Dermis blood vessel endothelial cell (primary cell): ENCODE results near the gene LPP. TPM values are rescaled to one million over a fixed set of nuclear protein-coding genes. Genes with fewer than 3 reads are reported as not detected.

Experiments
- DNase-seq: peaks from one replicate; pipeline ENCODE4 v3.0.0; 2010
- total RNA-seq: library from RNA; depleted of rRNA; stranded (reverse); fragments of >200 nt; gene quantifications from 2 replicates; pipeline ENCODE4 v1.2.3, GENCODE V29; 2014

The LPP gene
- total RNA-seq, 1 donor from 2014 or later = 45.8 TPM

DNA sequence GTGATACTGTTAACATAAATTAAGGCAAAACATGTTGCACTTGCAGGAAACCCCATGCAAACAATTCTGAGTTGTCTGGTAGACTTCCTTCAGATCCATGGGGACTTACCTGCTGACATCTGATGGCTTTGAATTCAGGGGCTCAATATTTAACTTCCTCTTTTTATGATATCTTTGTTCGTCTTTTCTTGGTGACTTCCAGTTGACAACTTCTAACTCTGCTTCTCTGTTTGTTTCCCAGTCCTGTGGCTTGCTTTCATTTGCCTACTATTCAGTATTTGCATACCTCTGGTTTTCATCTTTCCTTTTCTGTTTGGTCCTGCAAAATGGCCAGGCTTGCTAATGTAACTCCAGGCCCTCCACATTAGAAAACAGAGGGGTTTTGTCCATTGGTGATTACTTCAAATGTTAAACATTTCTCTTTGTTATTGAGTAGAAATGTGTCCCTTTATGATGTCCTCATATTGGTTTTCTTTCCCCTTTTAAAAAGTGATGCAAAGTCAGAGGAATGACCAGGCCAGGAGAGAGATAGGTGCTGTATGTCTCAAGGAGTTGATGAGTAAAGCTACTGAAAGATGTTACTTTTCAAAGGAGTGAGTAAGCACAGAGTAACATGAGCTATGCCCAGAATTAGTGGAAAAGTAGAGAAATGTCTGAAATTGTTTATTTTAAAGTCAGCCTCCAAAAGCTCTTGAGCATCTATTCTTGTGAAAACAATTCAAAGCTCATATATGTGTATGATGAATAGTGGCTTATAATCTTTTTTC, 335.9 kb downstream of the LPP start:
- no peak for DNase-seq

DNA sequence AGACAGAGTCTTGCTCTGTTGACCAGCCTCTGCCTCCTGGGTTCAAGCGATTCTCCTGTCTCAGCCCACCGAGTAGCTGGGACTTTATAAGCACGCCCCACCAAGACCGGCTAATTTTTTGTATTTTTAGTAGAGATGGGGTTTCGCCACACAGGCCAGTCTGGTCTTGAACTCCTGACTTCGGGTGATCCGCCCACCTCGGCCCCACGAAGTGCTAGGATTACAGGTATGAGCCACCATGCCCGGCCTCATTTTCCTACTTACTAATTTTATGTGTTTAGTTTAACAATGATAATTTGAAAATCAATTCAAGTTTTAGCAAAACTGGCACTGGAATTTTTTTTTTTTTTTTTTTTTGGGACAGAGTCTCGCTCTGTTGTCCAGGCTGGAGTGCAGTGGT, 336.5 kb downstream of the LPP start:
- DNase-seq = no peak

DNA sequence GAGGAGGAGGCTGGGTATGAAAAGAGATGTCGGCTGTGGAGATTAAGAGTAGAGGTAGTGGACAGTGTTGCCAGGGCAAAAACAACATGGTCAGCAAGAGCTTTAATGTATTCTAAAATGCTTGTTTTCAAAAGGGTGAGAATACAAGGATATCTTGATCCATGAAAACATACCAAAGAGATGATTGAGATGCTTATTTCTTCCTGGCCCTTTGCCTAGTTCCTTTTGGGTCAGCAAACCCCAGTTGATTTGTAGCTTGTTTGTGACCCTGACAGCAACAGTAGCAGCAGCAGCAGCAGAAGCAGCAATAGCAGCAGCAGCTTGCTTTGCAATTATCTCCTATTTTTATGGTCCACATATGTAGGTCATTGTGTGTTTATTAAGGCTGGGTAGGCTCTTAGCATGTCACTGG, 337.3 kb downstream of the LPP start:
- DNase-seq = peak; percentile 51

DNA sequence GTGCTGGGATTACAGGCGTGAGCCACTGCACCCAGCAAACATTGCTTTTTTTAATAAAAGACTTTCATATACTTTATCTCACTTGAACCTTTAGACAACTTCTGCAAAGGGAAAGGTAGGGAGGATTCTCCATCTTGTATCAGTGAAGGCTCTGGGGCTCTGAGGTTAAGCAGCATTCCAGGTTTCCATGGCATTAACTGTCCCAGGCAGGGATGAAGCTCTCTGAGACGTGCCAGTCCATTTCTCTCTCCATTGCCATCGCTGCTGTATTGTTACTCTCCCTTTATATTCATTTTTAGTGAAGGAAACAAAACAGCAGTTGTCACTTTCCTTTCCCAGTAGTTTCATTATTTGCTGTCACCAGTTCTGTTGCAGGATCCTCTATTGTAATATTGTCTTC, 342.4 kb downstream of the LPP start:
- no peak for DNase-seq

DNA sequence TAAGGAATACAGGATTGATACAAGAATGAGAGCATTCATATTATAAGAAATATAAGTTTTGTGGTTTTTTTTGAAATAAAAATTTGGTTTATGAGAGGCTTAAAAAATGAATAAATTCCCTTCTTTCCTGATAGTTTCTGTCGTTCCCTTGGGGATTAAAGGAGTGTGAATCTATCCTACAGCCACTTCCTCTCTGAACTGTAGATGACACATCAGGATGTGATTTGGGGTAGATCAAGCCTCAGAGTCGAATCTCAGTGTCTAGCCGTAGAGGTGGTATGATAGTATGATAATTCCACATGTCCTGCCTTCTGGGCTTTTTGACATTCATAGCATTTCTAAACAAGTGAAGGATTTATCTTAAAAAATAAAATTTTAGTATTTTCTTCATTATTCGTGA, 343.1 kb downstream of the LPP start:
- peak; percentile 23 for DNase-seq

DNA sequence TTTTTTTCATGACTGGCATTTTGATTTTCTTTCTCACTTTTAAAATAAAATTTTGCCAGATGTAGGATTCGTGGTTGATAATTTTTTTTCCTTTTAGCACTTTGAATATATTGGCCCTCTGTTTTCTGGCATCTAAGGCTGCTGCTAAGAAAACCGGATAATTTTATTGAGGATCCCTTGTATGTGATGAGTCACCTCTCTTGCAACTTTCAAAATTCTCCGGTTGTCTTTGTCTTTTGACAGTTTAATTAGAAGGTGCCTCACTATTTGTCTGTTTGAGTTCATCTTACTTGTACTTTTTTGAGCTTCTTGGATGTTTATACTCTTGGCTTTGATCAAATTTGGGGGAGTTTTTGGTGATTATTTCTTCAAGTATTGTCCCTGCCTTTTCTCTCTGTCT, 349.7 kb downstream of the LPP start:
- DNase-seq = no peak

DNA sequence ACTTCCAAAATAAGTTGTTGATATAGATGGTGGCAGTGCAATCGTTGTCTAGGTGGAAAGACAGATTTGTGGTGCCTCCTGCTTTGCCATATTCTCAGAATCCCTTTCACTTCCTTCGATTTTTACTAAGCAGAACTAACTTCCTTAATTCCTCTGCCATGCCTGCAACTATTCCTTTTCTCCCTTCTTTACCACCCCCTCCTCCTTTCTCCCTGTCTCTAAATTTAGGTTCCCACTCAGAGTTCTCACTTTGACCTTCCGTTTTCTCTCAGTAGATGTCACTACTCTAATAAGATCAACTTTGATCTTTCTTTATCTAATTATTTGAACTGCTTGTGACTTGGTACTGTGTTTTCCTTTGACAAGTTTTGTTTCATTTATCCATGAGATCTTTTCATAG, 351.2 kb downstream of the LPP start:
- DNase-seq = no peak

DNA sequence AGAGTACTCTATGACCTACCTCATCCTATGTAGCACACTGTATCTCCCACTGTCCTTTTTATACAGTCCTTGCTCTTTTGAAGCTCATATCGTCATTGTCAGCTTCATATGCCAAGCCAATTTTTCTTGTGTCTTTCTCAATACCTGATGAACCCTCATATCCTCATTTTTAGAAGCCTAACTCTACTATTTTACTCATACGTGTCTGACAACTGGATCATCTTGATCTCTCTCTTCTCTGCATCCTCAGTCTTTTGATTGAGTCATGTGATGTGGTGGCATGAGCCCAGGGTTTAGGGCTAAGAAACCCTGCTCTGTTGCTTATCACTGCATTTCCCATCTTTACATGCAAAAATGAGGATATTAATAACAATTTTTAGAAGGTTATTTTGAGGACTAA, 352.0 kb downstream of the LPP start:
- no peak for DNase-seq

DNA sequence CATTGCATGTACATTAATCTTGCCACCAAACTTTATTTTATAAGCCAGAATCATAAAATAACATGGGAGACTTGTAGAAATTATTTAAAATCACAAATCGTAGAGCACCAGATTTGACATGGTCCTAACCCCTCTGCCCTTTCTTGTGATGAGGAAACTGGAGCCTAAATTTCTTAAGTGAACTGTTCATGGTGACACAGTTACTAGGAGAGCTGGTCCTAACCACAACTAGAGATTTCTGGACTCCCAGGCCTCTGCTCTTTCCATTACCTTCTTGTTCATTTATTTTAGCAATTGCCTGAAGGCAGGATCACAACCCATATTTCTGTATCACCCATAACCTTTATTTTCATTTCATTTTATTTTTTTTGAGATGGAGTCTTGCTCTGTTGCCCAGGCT, 352.5 kb downstream of the LPP start:
- no peak for DNase-seq

DNA sequence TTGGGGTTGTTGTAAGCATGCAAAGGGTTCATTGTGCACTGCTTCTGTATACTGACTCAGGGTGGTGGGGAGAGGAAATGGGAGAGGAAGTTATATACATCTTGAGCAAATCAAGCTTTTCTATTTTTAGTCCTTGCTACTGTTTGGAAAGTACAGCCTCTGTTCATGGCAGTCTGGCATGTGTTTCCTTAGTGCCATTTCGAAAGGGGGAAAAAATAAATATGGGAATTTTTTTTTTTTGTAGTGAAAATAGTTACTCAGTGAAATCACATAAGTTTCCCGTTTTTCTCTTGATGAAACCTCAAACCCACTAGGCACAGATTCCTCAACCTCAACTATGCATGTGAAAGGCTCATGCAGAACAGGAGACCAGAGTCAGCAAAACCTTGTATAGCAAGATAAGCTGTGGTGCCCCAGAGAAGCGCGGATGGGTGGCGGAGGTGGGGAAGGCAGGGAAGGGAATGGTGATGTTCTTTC, 353.3 kb downstream of the LPP start:
- DNase-seq = peak; percentile 89

DNA sequence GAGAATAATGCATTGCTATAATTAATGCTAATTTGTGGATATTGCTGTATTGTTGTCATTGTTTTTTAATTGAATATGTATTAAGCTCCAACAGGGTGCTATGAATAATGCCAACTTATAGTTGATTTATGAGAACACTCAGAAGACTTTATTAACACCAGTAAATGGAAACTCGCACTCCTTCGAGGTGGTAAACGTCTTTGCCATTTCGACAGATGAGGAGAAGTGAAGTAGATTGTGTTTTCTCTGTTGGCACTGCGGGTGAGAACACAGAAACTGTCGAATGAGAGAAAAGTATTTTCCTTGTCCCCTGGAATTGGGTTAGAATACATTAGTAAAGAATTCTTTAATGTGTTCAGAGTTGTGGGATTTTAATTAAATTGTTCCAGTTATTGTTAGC, 354.5 kb downstream of the LPP start:
- no peak for DNase-seq

DNA sequence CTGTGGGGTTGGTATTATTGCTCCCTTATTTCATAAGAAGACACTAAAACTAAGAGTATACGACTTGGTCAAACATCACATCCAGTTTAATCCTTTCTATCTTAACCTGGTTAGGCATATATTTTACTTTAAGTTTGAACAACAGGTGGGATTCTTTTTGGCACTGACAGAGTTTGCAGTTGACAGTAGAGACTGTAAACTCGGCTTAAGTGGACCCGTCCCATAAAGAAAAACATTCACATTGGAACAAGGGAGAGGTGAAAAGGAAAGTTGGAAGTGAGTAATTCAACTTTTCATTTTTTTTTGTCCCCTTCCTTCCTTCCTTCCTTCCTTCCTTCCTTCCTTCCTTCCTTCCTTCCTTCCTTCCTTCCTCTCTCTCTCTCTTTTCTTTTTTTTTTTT, 355.4 kb downstream of the LPP start:
- DNase-seq = no peak

DNA sequence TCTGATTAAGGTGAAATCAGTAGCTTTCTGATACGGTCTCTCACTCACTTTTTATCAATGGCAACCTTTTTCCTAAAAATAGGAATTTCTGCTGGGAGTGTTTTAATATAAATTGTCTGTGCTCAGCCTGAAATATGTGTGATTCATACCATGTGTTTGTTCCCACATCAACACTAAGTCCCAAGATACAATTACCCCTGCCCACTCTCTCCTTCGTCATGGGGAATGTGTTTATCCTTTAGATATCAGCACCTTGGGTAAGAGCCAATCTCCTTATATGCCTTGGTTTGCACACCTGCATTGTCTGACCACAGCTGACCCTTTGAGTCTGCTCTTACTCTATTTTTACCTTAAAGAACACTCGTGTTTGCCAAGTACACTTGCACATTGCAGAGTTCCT, 356.4 kb downstream of the LPP start:
- DNase-seq = peak; percentile 94

DNA sequence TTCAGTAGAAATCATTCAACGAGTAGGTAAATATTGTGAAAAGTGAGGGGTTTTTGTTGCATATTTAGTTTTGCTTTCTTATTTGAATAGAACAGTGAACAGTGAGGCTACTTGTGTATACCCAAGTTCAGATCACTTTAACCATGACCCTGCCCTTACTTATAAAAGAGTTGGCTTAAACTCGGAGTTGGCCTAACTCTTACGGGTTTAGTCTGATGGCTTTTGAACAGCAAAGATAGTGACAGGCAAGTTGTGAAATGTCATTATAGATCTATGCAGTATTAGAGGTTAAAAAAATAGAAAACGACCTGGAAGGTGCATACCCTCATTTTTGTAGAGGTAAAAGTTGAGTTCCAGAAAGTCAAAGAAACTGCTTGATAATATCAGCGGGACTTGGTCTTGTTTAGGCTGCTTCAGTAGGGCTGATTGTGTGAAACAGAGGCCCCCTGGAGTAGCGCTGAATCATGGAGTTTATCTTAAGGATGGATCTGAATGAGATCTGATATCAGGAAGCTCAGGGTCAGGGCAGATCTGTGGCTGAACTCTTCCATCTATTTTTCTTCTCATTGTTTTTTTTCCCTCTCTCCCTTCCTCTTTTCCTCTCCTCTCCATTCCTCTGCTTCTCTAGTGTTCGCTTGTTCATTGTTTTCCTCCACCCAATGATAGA, 359.8 kb downstream of the LPP start:
- DNase-seq = no peak

DNA sequence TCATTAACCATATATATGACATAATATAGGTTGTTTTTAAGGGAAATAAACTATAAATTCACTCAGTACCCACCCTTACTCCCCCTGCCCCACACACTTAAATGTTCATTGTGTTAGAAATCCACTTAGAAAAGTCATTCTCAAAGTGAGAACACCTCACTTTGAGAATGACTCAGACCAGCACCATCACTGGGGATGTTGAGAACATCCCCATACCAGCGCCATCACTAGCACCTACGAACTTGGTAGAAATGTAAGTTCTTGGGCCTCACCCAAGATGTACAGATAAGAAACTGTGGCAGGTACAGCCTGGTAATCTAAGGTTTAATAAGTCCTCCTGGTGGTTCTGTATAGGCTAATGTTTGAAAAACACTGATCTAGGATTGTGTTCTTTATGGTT, 362.6 kb downstream of the LPP start:
- DNase-seq = no peak

DNA sequence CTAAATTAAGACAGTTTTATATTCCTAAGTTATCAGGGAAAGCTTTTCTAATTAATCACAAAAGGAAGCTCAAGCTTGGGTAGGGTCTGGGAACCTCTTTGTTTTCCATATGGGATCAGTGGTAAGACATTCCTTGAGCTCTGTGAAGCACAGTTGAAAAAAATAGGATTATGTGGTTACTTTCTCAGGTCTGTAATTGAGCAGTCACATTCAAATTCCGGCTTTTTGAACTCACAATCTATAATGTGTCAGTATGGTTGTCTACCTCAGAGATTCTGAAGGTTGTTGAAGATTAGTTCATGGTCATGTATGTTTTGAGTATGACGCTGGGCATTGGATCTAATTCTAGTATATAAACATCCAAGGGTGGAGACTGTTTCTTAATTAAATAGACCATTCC, 364.5 kb downstream of the LPP start:
- DNase-seq = no peak

DNA sequence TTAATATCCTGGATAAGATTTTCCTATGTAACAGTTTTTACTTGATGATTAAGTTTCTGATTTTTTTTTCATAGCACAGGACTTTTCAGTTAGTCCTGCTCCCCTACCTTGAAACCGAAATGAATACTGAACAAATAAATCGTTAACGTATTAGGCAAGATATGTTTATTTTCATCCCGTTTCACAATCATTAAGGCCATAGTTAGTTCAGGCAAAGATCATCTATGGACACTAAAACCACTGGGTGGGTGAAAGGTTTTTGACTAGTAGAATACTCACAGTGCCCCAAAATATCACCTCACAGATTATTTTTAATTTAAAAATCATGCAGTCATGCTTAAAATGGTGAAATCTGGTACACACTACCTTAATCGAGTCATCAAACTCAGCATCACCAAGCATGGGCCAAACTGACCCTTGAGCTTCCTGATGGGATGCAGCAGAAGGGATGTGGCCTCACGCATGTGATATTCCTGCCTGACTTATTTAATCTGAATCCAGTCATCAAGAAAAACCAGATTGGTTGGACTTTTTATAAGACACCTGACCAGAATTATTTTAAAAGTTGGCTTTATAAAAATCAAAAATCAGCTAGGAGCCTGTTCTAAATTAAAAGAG, 365.0 kb downstream of the LPP start:
- DNase-seq = no peak

DNA sequence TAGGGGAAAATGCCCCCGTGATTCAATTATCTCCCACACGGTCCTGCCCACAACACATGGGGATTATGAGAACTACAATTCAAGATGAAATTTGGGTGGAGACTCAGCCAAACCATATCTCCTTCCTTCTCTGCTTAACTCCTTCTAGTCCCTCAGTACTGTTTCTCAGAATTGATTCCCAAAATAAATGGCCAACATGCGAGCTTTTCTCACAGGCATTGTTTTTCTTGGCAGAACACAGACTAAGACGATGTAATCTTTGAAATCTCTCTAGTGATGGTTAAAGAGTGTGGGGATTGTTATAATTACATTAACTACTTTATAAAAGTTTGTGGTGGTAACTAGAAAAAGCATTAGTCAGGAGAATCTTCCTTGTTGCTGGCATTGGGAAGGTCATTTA, 366.5 kb downstream of the LPP start:
- DNase-seq = peak; percentile 29

DNA sequence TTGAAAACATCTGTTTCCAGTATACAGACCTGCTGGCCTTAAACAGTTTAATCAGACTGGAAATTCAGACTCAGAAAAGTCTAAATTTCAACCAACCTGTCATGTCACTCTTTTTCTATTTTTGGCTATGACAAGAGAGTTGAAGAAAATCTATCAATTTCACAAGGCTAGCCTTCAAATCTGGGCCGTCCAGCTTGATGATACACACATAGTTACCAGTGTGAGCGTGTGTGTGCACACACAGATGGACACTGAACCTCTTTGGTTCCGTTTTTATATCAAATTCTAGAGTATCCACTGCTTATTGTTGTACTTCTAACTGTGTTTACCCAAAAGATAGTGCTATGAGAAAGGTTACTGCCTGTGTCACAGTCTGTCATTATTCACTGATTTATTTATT, 368.2 kb downstream of the LPP start:
- DNase-seq = no peak

DNA sequence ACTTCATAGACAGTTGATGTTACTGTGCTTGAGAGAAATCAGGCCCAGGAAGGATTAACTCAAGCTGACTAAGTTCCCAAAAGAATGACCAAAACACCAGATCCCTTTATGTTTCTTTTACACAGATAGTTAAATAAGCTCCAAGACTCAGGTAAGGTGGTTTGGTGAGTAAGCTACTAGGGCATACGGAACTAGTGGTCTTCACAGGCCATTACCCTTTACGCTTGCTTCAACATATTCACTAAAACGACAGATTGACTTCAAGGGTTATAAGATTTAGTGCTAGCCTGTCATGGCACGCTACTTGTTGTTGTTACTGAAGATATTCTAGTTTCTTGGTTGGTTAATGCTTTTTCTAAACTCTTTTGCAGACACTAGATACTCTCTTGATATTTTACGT, 369.3 kb downstream of the LPP start:
- no peak for DNase-seq

DNA sequence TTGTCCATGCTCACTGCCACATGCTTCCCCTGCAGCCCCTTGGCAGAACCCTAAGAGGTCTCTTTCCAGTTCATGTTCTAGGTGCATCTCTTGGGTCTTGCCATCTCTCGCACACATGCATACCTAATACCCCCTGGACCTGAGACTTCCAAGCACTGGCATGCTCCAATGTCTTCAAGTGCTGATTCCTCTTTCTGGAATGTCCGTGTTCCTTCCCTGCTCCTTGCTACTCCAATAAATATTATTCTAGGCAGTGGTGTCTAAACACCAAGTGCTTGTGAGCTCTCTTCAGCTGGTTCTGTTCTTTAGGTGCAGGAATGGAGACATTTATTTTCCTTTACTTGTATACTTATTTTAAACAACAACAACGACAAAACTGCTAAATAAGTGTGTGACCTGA, 370.1 kb downstream of the LPP start:
- DNase-seq = peak; percentile 22

DNA sequence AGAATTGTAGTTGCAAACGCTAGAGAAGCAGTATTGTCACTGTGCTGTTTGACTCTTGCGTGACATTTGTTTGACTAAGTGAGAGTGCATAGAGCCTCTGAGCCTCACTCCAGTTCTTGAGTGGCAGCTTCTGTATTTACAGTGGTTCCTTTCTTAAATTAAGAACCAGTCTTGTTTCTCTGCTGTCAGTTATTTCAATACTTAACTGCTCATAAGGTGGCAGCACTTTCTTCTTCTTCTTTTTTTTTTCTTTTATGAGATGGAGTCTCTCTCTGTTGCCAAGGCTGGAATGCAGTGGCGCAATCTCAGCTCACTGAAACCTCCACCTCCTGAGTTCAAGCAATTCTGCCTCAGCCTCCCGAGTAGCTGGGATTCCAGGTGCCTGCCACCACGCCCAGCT, 372.1 kb downstream of the LPP start:
- DNase-seq = no peak

DNA sequence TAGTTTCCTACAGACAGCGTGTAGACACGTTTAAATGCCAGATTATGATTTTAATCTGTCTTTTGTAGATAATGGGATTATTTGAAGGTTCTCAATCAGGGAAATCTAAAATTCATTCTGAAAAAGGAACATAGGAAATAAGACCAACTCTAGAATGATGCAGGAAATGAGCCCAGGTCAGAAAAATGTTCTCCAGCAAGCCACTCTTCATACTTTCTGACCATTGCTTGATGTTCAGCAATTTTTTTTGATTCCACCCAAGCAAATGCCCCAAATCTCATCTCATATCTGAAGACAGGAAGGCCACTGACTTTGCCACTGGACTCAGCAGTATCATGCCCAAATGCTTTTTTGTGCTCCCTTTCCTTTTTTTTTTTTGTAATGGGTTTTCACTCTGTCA, 373.4 kb downstream of the LPP start:
- no peak for DNase-seq

DNA sequence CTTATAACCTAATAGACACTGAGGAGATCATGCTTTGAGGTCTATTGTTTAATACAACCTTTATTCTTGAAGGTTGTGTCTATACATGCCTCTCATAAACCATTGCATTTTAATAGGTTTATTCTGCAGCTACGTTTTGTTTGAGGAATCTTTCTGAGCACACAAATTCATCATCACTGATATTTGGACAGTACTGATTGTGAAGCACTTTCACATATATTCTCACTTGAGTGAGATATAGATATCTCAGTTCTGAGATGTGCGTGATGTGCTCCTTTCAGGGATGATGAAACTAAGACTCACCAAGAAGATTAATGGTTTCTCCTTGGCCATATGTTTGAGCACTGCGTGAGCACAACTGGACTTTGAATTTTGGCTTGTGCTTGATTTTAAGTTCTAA, 374.4 kb downstream of the LPP start:
- DNase-seq = no peak
